HepG2 (cell line): Measurements from ENCODE around the gene UBASH3A.

Experiments
- MYNN ChIP-seq: sonication (generic); formaldehyde crosslinking; IDR thresholded peaks from 2 replicates; pipeline ENCODE4 v1.4.0; 2020; ENCODE audit warnings: mild to moderate bottlenecking, low read depth, missing genetic modification reagents
- NFKB2 ChIP-seq: sonication (generic); formaldehyde crosslinking; IDR thresholded peaks from 2 replicates; pipeline ENCODE4 v1.4.0; 2020; ENCODE audit warnings: missing genetic modification reagents, borderline replicate concordance
- RAD21 ChIP-seq: fragments of 450-650 bp; formaldehyde crosslinking; IDR thresholded peaks from 2 replicates; pipeline ENCODE4 v1.5.0; 2020; ENCODE audit warnings: mild to moderate bottlenecking
- ZNF768 ChIP-seq: sonication (generic); formaldehyde crosslinking; IDR thresholded peaks from 2 replicates; pipeline ENCODE4 v1.4.0; 2020; ENCODE audit warnings: missing genetic modification reagents
- TF ChIP-seq, protein P1 (sequence below): sonication (generic); formaldehyde crosslinking; IDR thresholded peaks from 2 replicates; pipeline ENCODE4 v1.4.0; 2020; ENCODE audit warnings: missing genetic modification reagents

DNA sequence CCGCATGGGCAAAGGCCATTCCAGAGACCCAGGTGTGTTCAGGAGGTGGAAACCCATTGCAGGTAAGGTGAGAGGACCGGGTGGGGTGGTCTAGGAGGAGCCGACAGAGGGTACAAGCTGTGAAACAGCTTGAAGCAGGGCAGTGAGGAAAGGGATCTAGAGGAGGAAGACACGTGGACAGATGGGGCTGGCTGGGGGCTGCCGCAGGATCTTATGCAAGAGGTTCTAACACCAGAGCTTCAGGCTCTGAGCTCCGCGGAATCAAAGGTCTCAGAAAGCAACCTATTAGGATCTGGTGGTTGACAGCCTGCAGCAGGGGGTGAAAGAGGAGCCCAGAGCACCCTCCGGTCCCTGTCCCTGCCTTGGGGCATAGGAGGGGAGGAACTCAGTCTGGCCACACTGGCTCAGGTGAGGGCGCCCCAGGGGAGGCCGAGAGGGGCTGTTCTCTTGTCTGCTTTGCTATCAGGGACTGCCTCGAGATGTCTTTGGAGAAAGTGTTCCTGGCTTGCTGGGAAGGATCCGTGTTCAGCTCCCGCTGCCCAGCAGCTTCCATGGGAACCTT lies 39.3 kb upstream of the UBASH3A start:
- TF ChIP-seq ZNF768: no peak
- TF ChIP-seq MYNN (CRISPR knock-in tag): no peak
- TF ChIP-seq, protein P1, sequence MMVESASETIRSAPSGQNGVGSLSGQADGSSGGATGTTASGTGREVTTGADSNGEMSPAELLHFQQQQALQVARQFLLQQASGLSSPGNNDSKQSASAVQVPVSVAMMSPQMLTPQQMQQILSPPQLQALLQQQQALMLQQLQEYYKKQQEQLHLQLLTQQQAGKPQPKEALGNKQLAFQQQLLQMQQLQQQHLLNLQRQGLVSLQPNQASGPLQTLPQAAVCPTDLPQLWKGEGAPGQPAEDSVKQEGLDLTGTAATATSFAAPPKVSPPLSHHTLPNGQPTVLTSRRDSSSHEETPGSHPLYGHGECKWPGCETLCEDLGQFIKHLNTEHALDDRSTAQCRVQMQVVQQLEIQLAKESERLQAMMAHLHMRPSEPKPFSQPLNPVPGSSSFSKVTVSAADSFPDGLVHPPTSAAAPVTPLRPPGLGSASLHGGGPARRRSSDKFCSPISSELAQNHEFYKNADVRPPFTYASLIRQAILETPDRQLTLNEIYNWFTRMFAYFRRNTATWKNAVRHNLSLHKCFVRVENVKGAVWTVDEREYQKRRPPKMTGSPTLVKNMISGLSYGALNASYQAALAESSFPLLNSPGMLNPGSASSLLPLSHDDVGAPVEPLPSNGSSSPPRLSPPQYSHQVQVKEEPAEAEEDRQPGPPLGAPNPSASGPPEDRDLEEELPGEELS (CRISPR knock-in tag): no peak
- no peak for TF ChIP-seq RAD21 (CRISPR knock-in tag)
- no peak for TF ChIP-seq NFKB2 (CRISPR knock-in tag)
